ENCODE measurements around the gene ATP11B. TPM values are rescaled to one million over a fixed set of nuclear protein-coding genes. Genes with fewer than 3 reads are reported as not detected.

Gene ATP11B
- total and polyA plus RNA-seq, 2 of the 8 experiments (the other 6 are each of a cell fraction or from before 2014, with no cell fraction given): 5.1 to 26.5 TPM

GRCh38 chr3:182800508-182800907 lies 7.2 kb downstream of the ATP11B start (continued):
- TF ChIP-seq TCF12 (IDR thresholded peaks at IDR 0.05; ENCODE audit: low read depth, low read length): no peak
- no peak for TF ChIP-seq MAFK (IDR thresholded peaks at IDR 0.05; ENCODE audit: low read depth, low read length)
- no peak for TF ChIP-seq CEBPB (IDR thresholded peaks at IDR 0.05; ENCODE audit: low read depth, low read length)
- no peak for TF ChIP-seq YY1 (IDR thresholded peaks at IDR 0.05; ENCODE audit: low read depth, low read length)

All from H1 (cell line).